ENCODE results near the gene KHDC3L.
"Not testable (repeated sequence)": the region's sequence is repeated elsewhere in the genome, so short reads cannot be mapped to it uniquely, and the experiment has no call there.

The KHDC3L gene

DNA sequence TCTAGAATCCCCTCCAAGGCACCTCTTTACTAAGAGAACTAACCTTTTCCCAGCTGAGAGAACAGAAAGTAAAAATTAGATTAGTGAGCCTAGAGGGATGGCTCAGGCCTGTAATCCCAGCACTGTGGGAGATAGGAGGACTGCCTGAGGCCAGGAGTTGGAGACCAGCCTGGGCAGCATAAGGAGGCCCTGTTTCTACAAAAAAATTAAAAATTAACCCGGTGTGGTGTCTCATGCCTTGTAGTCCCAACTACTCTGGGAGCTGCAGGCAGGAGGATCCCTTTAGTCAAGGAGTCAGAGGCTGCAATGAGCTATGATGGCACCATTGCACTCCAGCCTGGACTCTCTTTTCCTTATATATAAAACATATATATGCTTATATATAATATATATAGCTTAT lies 12.8 kb downstream of the KHDC3L start:
- no peak overlapping the region for H3K4me3 ChIP-seq (ENCODE audit: insufficient read depth in 1 of 2, low read depth in 1 of 2, low read length in 2 of 2)
- WGBS: 100% methylated on average over 1 of the region's 1 CpG
- H3K27me3 ChIP-seq (ENCODE audit: control insufficient read depth in 1 of 2, insufficient read depth in 1 of 2, low read length in 2 of 2): no peaks in the 10 kb centered on the region
- H3K4me2 ChIP-seq (ENCODE audit: low read length, poor library complexity, severe bottlenecking): no peak overlapping the region
- peaks cover 11% of the 10 kb centered on the region for H3K9me3 ChIP-seq (ENCODE audit: control insufficient read depth, low read length)
- H3K4ac ChIP-seq (ENCODE audit: low read depth in 1 of 2, low read length in 2 of 2): no peak overlapping the region
- H3K27ac ChIP-seq (ENCODE audit: low read length, poor library complexity, severe bottlenecking): peak overlapping the region; percentile 23
- no peaks in the 10 kb centered on the region for H3K36me3 ChIP-seq (ENCODE audit: control insufficient read depth in 1 of 2, insufficient read depth in 2 of 2, low read depth in 1 of 2, low read length in 2 of 2)
- no peak overlapping the region for H4K8ac ChIP-seq (ENCODE audit: low read length)
- no peak overlapping the region for H3K14ac ChIP-seq (ENCODE audit: low read length in 2 of 2)
- H2AFZ ChIP-seq (ENCODE audit: low read depth, low read length): no peak overlapping the region
- no peak overlapping the region for H2BK15ac ChIP-seq (ENCODE audit: low read depth, poor library complexity, severe bottlenecking)
- no peaks in the 10 kb centered on the region for H3K79me1 ChIP-seq (replicated peaks; ENCODE audit: low read length, poor library complexity, severe bottlenecking)
- no peak overlapping the region for H3K18ac ChIP-seq (ENCODE audit: low read depth in 1 of 2, low read length in 2 of 2)
- peaks cover 1% of the 10 kb centered on the region for H3K4me1 ChIP-seq (ENCODE audit: control insufficient read depth, insufficient read depth, low read depth, low read length)
- no peak overlapping the region for H2AK5ac ChIP-seq (ENCODE audit: low read length, severe bottlenecking)
- H3K23ac ChIP-seq (ENCODE audit: low read length in 2 of 2): no peak overlapping the region
- H2BK12ac ChIP-seq (ENCODE audit: low read length in 2 of 2): no peak overlapping the region
- no peak overlapping the region for H2BK120ac ChIP-seq (ENCODE audit: low read depth, low read length)
- no peak overlapping the region for H2BK5ac ChIP-seq (ENCODE audit: low read depth, low read length, poor library complexity, severe bottlenecking)
- no peak overlapping the region for H4K91ac ChIP-seq (ENCODE audit: low read length)
- no peak overlapping the region for H3K9ac ChIP-seq (ENCODE audit: low read length)
- no peak for DNase-seq

GRCh38 chr6:73377225-73377624 lies 14.8 kb downstream of the KHDC3L start:
- Histone ChIP-seq H3K9ac (ENCODE audit: low read length) (no peak overlapping the region), H4K8ac (ENCODE audit: low read length) (no peak overlapping the region), H2AK5ac (ENCODE audit: low read length, severe bottlenecking) (no peak overlapping the region), H2BK12ac (ENCODE audit: low read length in 2 of 2) (no peak overlapping the region), H3K79me1 (replicated peaks; ENCODE audit: low read length, poor library complexity, severe bottlenecking) (no peaks in the 10 kb centered on the region), H3K9me3 (ENCODE audit: control insufficient read depth, low read length) (peaks cover 4% of the 10 kb centered on the region), H3K4ac (ENCODE audit: low read depth in 1 of 2, low read length in 2 of 2) (no peak overlapping the region), H3K18ac (ENCODE audit: low read depth in 1 of 2, low read length in 2 of 2) (no peak overlapping the region), H2AFZ (ENCODE audit: low read depth, low read length) (no peak overlapping the region), H3K27ac (ENCODE audit: low read length, poor library complexity, severe bottlenecking) (no peak overlapping the region), H3K4me3 (ENCODE audit: insufficient read depth in 1 of 2, low read depth in 1 of 2, low read length in 2 of 2) (no peak overlapping the region), H2BK120ac (ENCODE audit: low read depth, low read length) (no peak overlapping the region), H2BK15ac (ENCODE audit: low read depth, poor library complexity, severe bottlenecking) (no peak overlapping the region), H3K27me3 (ENCODE audit: control insufficient read depth in 1 of 2, insufficient read depth in 1 of 2, low read length in 2 of 2) (no peaks in the 10 kb centered on the region), H3K36me3 (ENCODE audit: control insufficient read depth in 1 of 2, insufficient read depth in 2 of 2, low read depth in 1 of 2, low read length in 2 of 2) (no peaks in the 10 kb centered on the region), H3K4me1 (ENCODE audit: control insufficient read depth, insufficient read depth, low read depth, low read length) (peaks cover 1% of the 10 kb centered on the region), H2BK5ac (ENCODE audit: low read depth, low read length, poor library complexity, severe bottlenecking) (no peak overlapping the region), H3K23ac (ENCODE audit: low read length in 2 of 2) (no peak overlapping the region), H3K14ac (ENCODE audit: low read length in 2 of 2) (no peak overlapping the region), H3K4me2 (ENCODE audit: low read length, poor library complexity, severe bottlenecking) (no peak overlapping the region), H4K91ac (ENCODE audit: low read length) (no peak overlapping the region)
- WGBS: 78% methylated on average over 1 of the region's 3 CpGs
- no peak for DNase-seq

DNA sequence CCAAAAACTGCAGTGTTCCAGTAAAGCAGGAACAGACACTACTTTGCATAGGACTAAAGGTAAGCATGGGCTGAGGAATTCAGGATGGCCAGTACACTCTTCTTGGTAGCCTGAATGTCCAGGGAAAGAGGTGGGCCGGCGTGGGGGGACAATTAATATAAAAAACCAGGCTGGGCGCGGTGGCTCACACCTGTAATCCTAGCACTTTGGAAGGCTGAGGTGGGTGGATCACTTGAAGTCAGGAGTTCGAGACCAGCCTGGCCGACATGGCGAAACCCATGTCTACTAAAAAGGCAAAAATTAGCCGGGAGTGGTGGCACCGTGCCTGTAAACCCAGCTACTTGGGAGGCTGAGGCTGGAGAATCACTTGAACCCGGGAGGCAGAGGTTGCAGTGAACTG lies 19.1 kb downstream of the KHDC3L start:
- H2AFZ ChIP-seq (ENCODE audit: low read depth, low read length); H2BK15ac ChIP-seq (ENCODE audit: low read depth, poor library complexity, severe bottlenecking); H3K4me2 ChIP-seq (ENCODE audit: low read length, poor library complexity, severe bottlenecking); H4K91ac ChIP-seq (ENCODE audit: low read length); H3K4me3 ChIP-seq (ENCODE audit: insufficient read depth in 1 of 2, low read depth in 1 of 2, low read length in 2 of 2); H2BK5ac ChIP-seq (ENCODE audit: low read depth, low read length, poor library complexity, severe bottlenecking); H3K18ac ChIP-seq (ENCODE audit: low read depth in 1 of 2, low read length in 2 of 2); H4K8ac ChIP-seq (ENCODE audit: low read length); H3K36me3 ChIP-seq (ENCODE audit: control insufficient read depth in 1 of 2, insufficient read depth in 2 of 2, low read depth in 1 of 2, low read length in 2 of 2); H3K4me1 ChIP-seq (ENCODE audit: control insufficient read depth, insufficient read depth, low read depth, low read length); DNase-seq; H2AK5ac ChIP-seq (ENCODE audit: low read length, severe bottlenecking); H3K79me1 ChIP-seq (replicated peaks; ENCODE audit: low read length, poor library complexity, severe bottlenecking); H3K4ac ChIP-seq (ENCODE audit: low read depth in 1 of 2, low read length in 2 of 2); H2BK120ac ChIP-seq (ENCODE audit: low read depth, low read length); H3K14ac ChIP-seq (ENCODE audit: low read length in 2 of 2); H3K9ac ChIP-seq (ENCODE audit: low read length); H3K27ac ChIP-seq (ENCODE audit: low read length, poor library complexity, severe bottlenecking); H2BK12ac ChIP-seq (ENCODE audit: low read length in 2 of 2); H3K27me3 ChIP-seq (ENCODE audit: control insufficient read depth in 1 of 2, insufficient read depth in 1 of 2, low read length in 2 of 2); H3K23ac ChIP-seq (ENCODE audit: low read length in 2 of 2); H3K9me3 ChIP-seq (ENCODE audit: control insufficient read depth, low read length): not testable (repeated sequence)
- WGBS: 91% methylated on average over 9 of the region's 10 CpGs

DNA sequence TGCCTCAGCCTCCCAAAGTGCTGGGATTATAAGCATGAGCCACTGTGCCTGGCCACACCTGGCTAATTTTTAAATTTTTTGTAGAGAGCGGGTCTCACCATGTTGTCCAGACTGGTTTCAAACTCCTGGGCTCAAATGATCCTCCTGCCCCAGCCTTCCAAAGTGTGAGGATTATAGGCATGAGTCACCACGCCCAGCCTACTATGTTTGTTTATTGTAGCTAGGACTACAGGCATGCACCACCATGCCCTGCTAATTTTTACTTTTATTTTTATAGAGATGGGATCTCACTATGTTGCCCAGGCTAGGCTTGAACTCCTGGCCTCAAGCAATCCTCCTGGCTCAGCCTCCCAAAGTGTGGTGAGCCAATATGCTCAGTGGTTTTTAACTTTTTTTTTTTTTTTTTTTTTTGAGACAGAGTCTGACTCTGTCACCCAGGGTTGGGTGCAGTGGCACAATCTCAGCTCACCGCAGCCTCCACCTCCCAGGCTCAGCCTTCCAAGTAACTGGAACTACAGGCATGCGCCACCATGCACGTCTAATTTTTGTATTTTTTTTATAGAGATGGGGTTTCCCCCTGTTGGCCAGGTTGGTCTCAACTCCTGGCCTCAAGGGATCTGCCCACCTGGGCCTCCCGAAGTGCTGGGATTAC lies 20.1 kb downstream of the KHDC3L start:
- Histone ChIP-seq H3K23ac (ENCODE audit: low read length in 2 of 2) (no peak overlapping the region), H3K9me3 (ENCODE audit: control insufficient read depth, low read length) (no peaks in the 10 kb centered on the region), H3K79me1 (replicated peaks; ENCODE audit: low read length, poor library complexity, severe bottlenecking) (no peaks in the 10 kb centered on the region), H3K4me1 (ENCODE audit: control insufficient read depth, insufficient read depth, low read depth, low read length) (no peaks in the 10 kb centered on the region), H2BK120ac (ENCODE audit: low read depth, low read length) (no peak overlapping the region), H4K8ac (ENCODE audit: low read length) (no peak overlapping the region), H3K4me2 (ENCODE audit: low read length, poor library complexity, severe bottlenecking) (no peak overlapping the region), H2AFZ (ENCODE audit: low read depth, low read length) (no peak overlapping the region), H3K4ac (ENCODE audit: low read depth in 1 of 2, low read length in 2 of 2) (no peak overlapping the region), H3K27me3 (ENCODE audit: control insufficient read depth in 1 of 2, insufficient read depth in 1 of 2, low read length in 2 of 2) (no peaks in the 10 kb centered on the region), H3K4me3 (ENCODE audit: insufficient read depth in 1 of 2, low read depth in 1 of 2, low read length in 2 of 2) (no peak overlapping the region), H2BK15ac (ENCODE audit: low read depth, poor library complexity, severe bottlenecking) (no peak overlapping the region), H2BK5ac (ENCODE audit: low read depth, low read length, poor library complexity, severe bottlenecking) (no peak overlapping the region), H2BK12ac (ENCODE audit: low read length in 2 of 2) (no peak overlapping the region), H4K91ac (ENCODE audit: low read length) (no peak overlapping the region), H3K27ac (ENCODE audit: low read length, poor library complexity, severe bottlenecking) (no peak overlapping the region), H3K9ac (ENCODE audit: low read length) (no peak overlapping the region), H3K36me3 (ENCODE audit: control insufficient read depth in 1 of 2, insufficient read depth in 2 of 2, low read depth in 1 of 2, low read length in 2 of 2) (no peaks in the 10 kb centered on the region), H3K14ac (ENCODE audit: low read length in 2 of 2) (no peak overlapping the region), H2AK5ac (ENCODE audit: low read length, severe bottlenecking) (no peak overlapping the region), H3K18ac (ENCODE audit: low read depth in 1 of 2, low read length in 2 of 2) (no peak overlapping the region)
- DNase-seq: peak; percentile 41
- 90% methylated on average over 4 of the region's 6 CpGs for WGBS

All from mesenchymal stem cell (in vitro differentiated cells and primary cell).